Pulmonary artery endothelial cell (primary cell): ENCODE data around the gene KLK15. TPM values are rescaled to one million over a fixed set of nuclear protein-coding genes. Genes with fewer than 3 reads are reported as not detected.
"Not testable (repeated sequence)": the region's sequence is repeated elsewhere in the genome, so short reads cannot be mapped to it uniquely, and the experiment has no call there.

Experiments used
- DNase-seq: peaks from one replicate; pipeline ENCODE4 v3.0.0-alpha.2; 2011; ENCODE audit warnings: low read depth, low spot score
- total RNA-seq: library from RNA; depleted of rRNA; stranded (reverse); fragments of >200 nt; gene quantifications from 2 replicates; pipeline ENCODE4 v1.2.3, GENCODE V29; 2014

The KLK15 gene
- total RNA-seq, 1 donor from 2014 or later: not detected

- no peak for DNase-seq
Observed at GRCh38 chr19:50796634-50797428, 36.5 kb downstream of the KLK15 start.

DNA sequence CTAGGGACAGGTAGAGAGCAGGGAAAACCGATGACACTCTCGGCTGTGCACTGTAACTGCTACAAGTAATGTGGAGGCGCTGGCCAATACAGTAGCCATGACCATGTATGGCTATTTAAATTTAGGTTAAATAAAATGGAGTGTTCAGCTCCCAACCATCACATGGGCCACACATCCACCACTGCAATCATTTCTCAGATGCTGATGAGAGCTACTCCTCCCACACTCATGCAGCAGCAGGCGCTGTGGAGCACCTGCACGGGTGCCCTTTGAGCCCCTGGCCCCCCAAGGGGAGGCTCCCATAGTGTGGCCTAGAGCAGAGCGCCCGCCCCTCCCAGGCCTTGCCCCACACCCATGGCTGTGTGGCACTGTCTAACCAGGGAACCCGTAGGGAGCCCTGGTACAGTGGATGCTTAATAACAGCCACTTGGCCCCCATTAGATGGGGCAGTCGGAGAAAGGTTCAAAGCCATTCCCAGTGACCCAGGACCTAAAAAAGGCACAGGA is 37.2 kb downstream of the KLK15 start:
- no peak for DNase-seq

- no peak for DNase-seq
Observed at GRCh38 chr19:50795664-50796073, 37.7 kb downstream of the KLK15 start.

DNA sequence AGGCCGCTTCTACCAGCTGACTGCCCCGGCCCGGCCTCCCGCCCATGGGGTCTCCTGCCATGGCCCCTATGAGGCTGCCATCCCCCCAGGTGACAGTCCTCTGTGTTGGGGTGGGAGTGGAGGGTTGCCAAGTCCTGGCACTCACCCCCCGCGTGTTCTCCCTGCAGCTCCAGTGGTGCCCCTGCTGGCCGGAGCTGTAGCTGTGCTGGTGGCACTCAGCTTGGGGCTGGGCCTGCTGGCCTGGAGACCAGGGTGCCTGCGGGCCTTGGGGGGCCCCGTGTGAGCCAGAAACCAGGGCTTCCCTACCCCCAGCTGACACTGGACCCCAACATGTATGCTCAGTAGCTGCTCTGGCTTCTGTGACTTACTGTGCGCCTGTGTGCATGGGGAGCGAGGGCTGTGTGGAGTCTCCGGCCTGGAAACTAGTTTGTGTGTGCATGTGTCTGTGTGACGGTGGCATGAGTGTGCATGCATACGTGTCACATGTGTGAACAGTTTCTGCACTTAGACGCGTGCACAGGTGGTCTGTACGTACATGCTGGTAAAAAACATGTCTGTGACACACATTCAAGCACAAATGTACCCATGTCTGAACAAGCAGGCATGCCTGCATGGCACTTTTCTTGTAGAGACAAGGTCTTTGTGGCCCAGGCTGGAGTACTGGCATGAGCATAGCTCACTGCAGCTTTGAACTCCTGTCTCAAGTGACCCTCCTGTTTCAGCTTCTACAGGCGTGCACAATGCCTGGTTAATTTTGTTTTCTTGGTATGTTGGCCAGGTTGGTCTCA is 38.3 kb downstream of the KLK15 start:
- DNase-seq: no peak

DNA sequence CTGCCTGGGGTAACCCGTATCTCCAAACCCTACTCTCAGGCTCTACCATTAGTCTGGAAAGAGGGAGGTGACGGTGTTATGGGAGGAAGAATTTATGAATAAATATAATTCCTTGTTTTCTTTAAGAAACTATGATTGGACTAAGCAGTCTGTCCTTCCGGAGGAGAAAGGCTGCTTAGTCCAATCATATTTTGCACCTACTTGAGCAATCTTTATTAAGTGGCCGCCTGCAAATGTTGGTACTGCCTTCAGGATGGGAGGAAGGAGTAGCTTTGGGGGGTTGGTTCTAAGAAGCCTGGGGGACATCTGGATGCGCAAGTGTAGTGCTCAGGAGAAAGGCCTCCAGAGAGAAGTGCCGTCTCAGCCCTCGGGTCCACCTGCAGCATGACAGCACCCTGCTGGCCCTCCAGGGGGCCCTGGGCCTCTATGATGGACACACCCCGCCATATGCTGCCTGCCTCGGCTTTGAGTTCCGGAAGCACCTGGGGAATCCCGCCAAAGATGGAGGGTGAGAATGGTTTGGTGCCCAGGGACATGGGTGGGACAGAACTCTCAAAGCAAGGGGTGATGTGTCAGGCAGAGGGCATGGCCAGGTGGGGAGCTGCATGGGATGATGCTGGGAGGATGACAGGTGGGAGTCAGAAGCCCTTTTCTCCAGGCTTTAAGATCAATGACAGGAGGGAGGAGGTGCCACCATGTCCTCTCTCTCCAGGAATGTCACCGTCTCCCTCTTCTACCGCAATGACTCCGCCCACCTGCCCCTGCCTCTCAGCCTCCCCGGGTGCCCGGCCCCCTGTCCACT is 39.1 kb downstream of the KLK15 start:
- DNase-seq: no peak

DNA sequence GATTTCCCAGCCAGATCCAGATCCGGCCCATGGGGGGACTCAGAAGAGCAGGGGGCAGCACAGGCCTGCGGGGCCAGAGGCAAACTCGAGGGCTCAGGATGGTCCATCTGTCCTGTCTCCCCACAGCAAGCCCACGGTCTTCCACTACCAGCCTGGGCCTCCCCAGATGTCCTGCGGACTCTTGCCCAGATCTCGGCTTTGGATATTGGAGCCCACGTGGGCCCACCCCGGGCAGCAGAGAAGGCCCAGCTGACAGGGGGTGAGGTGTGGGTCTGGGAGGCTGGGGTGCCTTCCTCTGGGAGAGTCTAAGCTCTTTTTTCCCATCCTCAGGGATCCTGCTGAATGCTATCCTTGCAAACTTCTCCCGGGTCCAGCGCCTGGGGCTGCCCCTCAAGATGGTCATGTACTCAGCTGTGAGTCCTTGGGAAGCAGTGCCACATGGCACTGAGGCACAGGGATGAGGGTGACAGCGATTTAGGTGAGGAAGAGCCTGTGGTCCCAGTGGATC is 39.8 kb downstream of the KLK15 start:
- no peak for DNase-seq

- DNase-seq: no peak
Observed at GRCh38 chr19:50792272-50793250, 40.8 kb downstream of the KLK15 start.

GRCh38 chr19:50791594-50792271 is 41.6 kb downstream of the KLK15 start:
- no peak for DNase-seq

DNA sequence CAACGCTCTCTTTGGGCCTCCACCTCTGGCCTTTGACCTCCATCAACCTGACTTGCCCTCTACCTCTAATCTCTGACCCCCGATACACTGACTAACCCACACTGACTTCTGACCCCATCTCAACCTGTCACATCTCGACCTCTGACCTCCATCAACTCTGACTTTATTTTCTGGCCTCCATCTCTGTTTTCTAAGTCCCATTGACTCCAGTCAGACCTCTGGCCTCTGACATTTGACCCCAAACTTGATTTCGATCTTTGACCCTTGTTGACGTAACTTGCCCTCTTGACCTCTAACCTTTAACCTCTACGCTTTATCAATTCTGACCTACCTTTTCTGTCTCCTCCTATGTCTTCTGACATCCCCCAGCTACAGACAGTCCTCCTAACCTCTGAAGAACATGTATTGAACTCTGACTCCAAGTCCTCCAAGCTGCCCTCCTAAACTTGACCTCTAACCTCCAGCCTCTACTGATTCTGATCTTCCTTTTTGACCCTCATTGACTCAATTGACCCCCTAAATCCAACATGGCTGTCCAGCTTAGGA is 42.4 kb downstream of the KLK15 start:
- no peak for DNase-seq

- no peak for DNase-seq
Observed at GRCh38 chr19:50790396-50790795, 43.0 kb downstream of the KLK15 start, which contains the start of gene ACP4. Gene ACP4, plus strand, starts transcription at chr19:50790415. Its CDS starts 0 bp downstream, at chr19:50790415.

DNA sequence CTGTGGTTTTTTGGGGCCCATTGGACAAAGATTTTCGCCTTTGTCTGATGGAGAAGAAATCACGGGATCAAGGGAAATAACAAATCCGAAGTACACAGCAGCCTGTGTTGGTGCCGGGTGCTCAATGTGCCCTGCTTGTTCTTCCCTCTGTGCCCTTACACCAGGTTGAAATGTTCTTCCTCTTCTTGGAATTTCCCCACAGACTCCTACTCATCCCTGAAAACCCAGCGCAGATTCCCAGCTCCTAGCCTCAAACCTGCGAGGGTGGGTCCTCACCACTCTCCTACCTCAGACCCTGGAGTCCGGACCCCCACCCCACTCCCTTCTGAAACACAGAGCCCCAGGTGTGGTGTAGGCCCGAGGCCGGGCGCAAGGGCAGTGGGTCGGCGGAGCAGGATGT is 48.0 kb downstream of the KLK15 start:
- no peak for DNase-seq

GRCh38 chr19:50784710-50785109 is 48.7 kb downstream of the KLK15 start:
- DNase-seq: no peak

DNA sequence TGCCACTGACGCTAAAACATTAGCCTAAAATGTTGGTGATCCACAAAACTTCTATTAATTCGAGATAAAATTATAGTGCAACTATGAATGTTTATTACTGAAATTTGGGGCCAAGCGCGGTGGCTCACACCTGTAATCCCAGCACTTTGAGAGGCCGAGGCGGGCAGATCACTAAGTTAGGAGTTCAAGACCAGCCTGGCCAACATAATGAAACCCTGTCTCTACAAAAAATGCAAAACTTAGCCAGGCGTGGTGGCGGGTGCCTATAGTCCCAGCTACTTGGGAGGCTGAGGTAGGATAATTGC is 49.6 kb downstream of the KLK15 start:
- DNase-seq: not testable (repeated sequence)

DNA sequence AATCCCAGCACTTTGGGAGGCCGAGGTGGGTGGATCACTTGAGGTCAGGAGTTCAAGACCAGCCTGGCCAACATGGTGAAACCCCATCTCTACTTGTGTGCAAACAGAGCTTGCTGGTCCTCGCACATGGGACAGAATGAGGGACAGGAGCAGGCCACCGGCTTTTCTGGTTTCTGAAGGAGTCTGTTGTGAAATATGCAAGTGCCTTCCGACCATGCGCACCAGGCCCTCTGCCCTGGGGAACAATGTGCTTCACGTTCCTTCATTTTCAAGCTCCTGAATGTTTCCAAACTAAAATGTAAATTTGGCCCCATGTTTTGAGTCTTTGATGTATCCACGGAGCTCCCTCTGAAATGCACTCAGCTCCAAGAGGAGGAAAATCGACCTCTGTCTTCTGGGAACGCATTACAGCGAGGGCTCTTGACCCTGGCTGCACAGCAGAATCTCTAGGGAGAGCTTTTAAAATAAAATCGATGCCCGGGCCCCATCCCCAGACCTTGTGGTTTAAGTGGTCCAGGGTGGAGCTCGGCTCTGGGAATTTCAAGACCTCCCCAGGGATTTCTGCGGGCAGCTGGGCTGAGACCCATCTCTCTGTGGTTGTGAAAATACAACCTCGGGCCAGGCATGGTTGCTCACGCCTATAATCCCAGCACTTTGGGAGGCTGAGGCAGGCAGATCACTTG is 52.5 kb downstream of the KLK15 start:
- DNase-seq: no peak

GRCh38 chr19:50779504-50780457 is 53.6 kb downstream of the KLK15 start:
- no peak for DNase-seq

DNA sequence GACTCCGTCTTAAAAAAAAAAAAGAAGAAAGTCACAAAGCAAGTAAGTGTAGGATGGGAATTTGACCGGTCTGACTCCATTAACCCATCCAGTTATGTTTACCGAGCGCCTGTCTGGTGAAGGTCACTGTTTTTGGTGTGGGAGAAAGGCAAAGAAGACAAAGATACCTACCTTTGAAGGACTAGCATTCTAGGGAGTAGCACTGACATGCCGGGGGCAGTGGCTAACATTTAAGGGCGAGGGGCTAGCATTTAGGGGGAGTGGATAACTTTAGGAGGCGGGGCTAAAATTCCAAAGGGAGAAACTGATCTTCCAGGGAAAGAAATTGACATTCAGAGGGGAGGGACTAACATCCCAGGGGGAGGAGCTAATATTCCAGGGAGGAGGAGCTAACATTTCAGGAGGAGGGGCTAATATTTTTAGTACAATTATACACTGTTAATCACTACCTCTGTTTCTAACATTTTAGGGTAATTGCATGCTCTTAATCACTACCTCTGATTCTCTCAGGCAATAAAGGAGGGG is 54.4 kb downstream of the KLK15 start:
- DNase-seq: no peak

DNA sequence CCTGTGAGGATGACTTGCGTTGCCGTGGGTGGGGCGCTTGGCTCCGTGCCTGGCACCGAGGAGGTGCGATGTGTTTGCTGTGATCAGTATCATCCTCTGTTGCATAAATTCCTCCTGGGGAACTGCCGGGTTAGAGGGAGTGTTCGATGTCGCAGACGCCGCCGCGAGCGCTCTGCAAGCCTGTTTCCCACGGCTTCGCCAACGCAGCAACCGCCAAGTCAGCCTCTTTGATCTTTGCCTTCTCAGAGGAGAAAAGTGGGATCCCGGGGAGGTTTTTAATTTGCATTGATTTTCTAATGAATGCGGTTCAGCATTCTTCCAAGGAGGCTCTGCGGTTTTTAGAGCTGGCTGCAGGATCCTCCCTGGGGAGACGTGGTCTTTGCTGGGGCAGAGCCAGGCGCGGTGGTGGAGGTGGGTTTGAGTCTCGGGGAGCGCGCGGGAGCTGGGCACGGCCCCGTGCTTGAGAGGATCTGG is 55.5 kb downstream of the KLK15 start:
- no peak for DNase-seq
